Stimulated activated CD8-positive, alpha-beta memory T cell treated with anti-CD3 and anti-CD28 coated beads, Interleukin-2, amount 100 ng/mL, for 1 hour (primary cell): ENCODE data around the gene DCAF4.

Experiments used
- DNase-seq, 2 donors: peaks; one replicate each; pipeline ENCODE4 v3.0.0-alpha.2; 2020; ENCODE audit warnings: low read depth in 2 of 2

The DCAF4 gene

GRCh38 chr14:72894623-72895378 is 31.5 kb upstream of the DCAF4 start:
- no peak for DNase-seq

GRCh38 chr14:72898448-72898847 is 27.8 kb upstream of the DCAF4 start:
- no peak for DNase-seq

- DNase-seq: no peak
These were observed 24.9 kb upstream of the DCAF4 start for GRCh38 chr14:72901361-72901760.

DNA sequence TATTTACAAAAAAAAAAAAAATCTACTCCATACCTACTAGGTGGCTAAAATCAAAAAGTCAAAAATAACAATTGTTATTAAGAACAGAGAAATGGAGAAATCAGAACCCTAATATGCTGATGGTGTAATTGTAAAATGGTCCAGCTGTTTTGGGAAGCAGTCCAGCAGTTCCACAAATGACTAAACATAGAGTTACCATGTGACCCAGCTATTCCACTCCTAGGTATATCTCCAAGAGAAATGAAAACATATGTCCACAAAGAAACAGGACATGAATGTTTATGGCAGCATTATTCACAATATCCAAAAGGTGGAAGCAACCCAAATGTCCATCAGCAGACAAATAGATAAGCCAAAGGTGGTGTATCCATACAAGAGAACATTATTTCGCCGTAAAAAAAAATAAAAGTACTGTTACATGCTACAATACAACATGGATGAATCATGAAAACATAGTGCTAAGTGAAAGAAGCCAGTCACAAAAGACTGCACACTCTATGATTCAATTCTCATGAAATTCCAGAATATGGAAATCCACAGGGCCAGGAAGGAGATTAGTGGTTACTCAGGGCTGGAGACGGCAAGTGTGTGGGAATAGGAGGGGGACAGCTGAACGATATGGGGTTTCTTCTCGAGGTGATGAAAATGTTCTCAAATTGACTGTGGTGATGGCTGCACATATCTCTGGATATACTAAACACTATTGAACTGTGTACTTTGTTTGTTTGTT is 23.3 kb upstream of the DCAF4 start:
- DNase-seq: no peak

GRCh38 chr14:72903716-72904115 is 22.5 kb upstream of the DCAF4 start:
- no peak for DNase-seq

GRCh38 chr14:72904218-72904617 is 22.0 kb upstream of the DCAF4 start:
- no peak for DNase-seq

- DNase-seq: peak; percentile 33 to 45
These were observed 21.3 kb upstream of the DCAF4 start for GRCh38 chr14:72904840-72905561.

DNA sequence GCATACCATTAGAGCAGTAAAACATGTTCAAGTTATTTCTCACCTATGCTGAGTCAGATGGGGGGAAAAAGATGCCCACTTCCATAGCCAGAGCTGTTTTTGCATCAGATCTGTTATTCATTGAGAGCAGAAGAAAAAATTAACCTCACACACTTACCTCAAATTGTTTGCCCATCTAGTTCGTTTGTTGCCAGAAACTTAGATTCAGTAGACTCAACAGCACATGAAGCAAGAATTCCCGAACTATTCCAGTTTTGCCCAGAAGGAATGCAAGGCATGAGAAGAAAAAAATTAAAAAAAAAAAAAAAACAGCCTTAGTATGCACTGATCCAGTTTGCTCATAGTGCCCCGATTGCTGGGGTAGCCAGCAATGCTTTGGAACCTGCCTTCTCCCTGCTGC is 19.9 kb upstream of the DCAF4 start:
- no peak for DNase-seq

GRCh38 chr14:72906879-72907278 is 19.4 kb upstream of the DCAF4 start:
- no peak for DNase-seq

DNA sequence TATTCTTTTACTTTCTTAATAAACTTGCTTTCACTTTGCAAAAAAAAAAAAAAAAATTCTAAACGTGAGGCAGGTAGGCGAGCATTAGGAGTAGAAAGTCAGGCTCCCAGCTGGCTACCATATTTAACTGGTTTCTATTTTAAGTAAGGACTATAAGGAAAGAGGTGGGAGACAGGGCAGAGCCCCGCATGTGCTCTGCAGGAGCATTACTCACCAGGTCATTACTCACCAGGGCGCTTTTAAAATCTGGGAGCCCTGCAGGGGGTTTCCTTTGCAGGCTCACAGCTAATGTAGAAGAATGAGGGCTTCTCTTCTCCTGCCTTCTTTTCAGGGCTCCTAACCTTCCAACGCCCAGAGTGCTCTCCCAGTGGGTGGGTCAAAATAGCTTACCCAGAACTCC is 18.4 kb upstream of the DCAF4 start:
- no peak for DNase-seq

GRCh38 chr14:72909163-72909562 is 17.1 kb upstream of the DCAF4 start:
- no peak for DNase-seq

GRCh38 chr14:72913809-72914208 is 12.5 kb upstream of the DCAF4 start:
- DNase-seq: no peak

DNA sequence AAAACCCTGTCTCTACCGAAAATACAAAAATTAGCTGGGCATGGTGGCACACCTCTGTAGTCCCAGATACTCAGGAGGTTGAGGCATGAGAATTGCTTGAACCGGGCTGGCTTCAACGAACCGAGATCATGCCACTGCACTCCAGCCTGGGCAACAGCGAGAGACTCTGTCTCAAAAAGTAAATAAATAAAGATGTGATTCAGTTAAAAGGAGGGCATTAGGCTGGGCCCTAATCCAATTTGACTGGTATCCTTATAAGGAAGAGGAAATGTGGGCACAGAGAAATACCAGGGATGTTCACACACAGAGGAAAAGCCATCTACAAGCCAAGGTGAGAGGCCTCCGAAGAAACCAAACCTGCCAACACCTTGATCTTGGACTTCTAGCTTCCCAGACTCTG is 10.1 kb upstream of the DCAF4 start:
- no peak for DNase-seq

- DNase-seq: no peak
These were observed 9.0 kb upstream of the DCAF4 start for GRCh38 chr14:72917094-72917802.

DNA sequence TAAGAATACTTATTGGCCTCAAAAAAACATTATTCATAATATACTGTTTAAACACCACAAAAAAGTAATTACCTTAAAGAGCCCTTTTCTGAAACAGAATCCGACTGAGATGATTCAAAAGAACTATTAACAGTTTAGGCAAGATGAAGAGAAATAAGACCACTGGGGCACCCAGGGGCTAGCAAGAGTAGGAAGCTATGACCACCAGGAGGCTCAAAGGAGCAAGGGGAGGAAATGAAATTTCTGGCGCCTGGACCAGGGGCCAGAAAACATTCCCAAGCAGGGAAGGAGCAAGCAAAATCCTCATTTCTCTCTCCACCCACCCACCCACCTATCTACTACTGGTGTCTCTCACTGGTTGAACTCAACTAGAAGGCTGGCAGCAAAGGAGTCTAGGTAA is 6.3 kb upstream of the DCAF4 start:
- DNase-seq: no peak

DNA sequence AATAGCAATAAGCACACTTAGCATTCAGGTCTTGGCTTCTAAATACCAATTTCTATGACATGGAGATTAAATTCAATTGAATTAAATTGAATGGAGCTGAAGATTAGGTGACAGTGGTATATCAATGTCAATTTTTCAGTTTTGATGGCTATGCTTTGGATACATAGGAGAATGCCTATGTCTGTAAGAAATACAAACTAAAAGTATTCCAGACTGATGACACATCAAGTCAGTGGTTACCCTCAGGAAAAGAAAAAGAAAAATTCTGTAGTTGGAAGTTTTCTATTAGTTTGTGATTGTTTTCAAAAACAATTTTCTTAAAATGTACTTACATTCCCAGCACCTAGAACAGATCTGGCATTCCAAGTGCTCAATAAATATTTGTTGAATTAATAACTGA is 4.9 kb upstream of the DCAF4 start:
- DNase-seq: no peak

DNA sequence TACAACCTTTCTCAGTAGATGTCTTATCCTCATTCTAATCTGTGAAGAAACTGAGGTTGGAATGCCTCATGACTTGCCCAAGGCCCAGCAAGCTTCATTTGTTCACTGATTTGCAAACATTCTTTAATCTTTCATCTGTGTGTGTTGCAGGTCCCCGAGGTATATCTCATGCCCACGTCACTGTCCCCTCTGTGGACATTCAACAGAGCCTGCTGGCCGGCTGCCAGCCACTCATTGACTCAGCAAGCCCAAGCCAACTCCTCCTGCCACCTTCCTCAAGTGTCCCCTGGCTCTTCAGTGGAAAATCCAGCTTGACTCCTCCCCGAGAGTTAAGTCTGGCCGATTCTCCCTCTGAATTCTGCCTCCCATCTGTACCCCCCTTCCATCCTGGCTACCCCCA is 1.9 kb upstream of the DCAF4 start:
- DNase-seq: no peak

DNA sequence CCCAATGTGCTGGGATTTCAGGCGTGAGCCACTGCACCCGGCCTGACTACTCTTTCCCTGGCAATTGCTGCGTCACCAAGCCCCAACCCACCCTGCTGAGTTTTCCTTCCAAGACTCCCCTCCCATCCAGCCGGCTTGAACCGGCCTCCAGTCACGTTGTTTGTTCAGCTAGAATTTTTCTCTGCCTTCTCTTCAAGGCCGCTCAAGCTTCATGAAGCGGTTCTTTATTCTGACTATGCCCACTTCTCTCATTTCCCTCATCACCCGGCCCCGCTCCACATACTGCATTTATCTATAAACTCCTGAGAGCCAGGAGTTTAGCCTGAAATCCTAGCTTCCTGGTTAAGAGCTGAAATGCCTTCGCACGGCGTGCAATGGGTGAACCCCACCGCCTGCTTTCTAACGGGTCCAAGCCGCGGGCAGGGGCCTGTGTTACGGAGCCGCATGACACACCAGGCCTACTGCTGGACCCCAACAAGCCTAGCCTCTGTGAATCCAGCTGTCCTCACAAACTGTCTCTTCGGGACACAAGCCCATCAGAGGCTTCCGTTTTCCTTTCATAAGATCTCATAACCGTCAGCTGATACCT is 999 bp upstream of the DCAF4 start:
- DNase-seq: no peak

DNA sequence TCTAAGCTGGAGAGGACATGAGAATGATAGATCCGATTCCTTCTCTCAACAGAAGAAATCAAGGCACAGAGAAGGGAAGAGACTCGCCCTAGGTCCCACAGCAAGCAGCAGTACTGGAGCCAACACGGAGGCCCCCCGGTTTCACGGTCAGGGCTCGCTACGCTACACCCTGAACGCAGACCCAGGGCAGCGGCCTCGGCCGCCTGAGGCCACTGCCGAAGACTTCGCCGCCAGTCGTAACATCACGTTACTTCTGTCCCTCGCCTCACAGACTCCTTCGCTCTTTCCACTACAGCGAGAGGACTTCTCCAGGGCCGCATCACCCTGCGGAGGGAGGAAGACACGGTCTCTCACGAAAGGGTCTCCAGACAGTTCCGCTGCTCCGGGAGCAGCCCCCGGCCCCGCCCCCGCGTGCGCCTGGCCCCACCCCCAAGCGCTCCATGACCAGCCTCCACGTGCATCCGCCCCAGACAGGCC is 411 bp upstream of the DCAF4 start:
- DNase-seq: no peak

- DNase-seq: no peak
These were observed 2.6 kb downstream of the DCAF4 start for GRCh38 chr14:72928872-72929271.

- no peak for DNase-seq
These were observed 3.2 kb downstream of the DCAF4 start for GRCh38 chr14:72929316-72930080.
